Activated CD8-positive, alpha-beta memory T cell treated with anti-CD3 and anti-CD28 coated beads, Interleukin-2, amount 10 ng/mL, durations not matched to agents 7 days and 5 days (primary cell): ENCODE data around the gene CHRNA1. TPM values are rescaled to one million over a fixed set of nuclear protein-coding genes. Genes with fewer than 3 reads are reported as not detected.

Experiments used
- total RNA-seq, 2 experiments: library from RNA; stranded (reverse); gene quantifications; one replicate each; pipeline ENCODE4 v1.2.3, GENCODE V29; 2021

The CHRNA1 gene
- total RNA-seq, 2 experiments from 2014 or later = not detected

Other genes with a start within 250 kb of the CHRNA1 start
- 100 to 1,000 TPM; 465 to 588 TPM for gene WIPF1, start 166.7 kb downstream of the CHRNA1 start, total RNA-seq
- gene CHN1, start 240.9 kb upstream of the CHRNA1 start, total RNA-seq = 1 to 10 TPM; 1.7 to 4.5 TPM